ENCODE measurements around the gene CCNC. TPM values are rescaled to one million over a fixed set of nuclear protein-coding genes. Genes with fewer than 3 reads are reported as not detected.

CCNC gene
- total RNA-seq, 1 experiment from 2014 or later = 93.1 TPM

DNA sequence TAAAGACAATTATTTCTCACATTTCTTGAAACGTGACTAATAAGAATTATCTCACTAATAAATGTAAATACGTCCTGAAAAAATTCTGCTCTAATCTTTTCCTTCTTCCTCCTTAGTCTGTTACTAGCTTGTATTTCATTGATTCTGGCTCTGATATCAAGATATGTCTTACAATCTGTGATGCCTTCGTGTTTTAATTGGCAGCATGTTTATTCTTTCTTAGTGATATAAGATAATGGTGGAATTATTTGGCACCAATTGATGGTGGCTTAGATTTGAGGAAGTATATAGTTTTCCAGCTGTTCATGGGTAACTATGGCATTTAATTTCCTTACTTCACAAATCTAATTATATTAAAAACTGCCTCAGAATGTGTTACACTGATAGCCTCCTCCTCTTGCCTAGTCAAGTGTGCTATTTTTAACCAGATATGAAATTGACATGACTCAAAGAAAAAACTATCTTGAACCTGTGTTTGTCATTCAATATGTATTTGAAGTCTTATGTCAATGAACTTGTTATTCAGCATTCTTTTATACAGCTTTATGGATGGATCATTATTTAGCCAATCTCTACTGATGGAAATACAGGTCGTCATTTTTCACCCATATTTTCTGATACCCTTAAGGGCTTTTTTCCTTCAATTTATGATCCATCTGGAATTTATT lies 5.3 kb downstream of the CCNC start (continued):
- TF ChIP-seq ZNF396 (CRISPR knock-in tag; IDR thresholded peaks at IDR 0.05; ENCODE audit: borderline replicate concordance) (no peak), ZBTB21 (CRISPR knock-in tag; IDR thresholded peaks at IDR 0.05; ENCODE audit: borderline replicate concordance) (no peak), ZNF423 (CRISPR knock-in tag; IDR thresholded peaks at IDR 0.05) (no peak)
- TF ChIP-seq, protein P1, sequence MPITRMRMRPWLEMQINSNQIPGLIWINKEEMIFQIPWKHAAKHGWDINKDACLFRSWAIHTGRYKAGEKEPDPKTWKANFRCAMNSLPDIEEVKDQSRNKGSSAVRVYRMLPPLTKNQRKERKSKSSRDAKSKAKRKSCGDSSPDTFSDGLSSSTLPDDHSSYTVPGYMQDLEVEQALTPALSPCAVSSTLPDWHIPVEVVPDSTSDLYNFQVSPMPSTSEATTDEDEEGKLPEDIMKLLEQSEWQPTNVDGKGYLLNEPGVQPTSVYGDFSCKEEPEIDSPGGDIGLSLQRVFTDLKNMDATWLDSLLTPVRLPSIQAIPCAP (CRISPR knock-in tag; IDR thresholded peaks at IDR 0.05) = no peak

DNA sequence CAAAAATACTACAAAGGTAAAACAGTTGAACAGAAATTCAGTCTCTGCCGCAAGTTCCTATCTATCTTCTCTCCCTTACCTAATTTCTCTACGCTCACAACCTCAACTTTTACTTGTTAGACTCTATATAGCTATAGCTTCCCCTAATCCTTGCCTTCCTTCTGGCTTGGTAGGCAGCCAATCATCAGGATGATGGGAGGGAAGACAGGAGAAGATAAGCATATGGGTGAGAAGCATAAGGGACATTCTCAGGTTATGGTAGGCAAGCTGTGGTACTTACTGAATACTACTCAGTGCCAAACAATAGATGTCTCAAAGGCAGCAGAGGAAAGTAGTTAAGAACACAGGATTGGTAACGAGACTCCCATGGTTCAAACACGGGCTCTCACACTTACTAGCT lies 7.8 kb downstream of the CCNC start:
- Mint-ChIP-seq H3K27ac (no peak overlapping the region), H3K4me3 (no peak overlapping the region), H3K36me3 (peaks cover 27% of the 10 kb centered on the region), H3K9me3 (no peaks in the 10 kb centered on the region), H3K4me1 (no peaks in the 10 kb centered on the region), H3K27me3 (ENCODE audit: low read depth) (no peaks in the 10 kb centered on the region)
- ATAC-seq (no peak), DNase-seq (ENCODE audit: low spot score) (no peak)
- ChIA-PET POLR2A (interaction anchor here (0.6 kb wide), 1 partner anchor 10 kb away, joined by 3 read pairs; no protein-coding TSS in a partner anchor), CTCF (no interaction called here)
- TF ChIP-seq HMGA2 (CRISPR knock-in tag; IDR thresholded peaks at IDR 0.05) (no peak), ZNF423 (CRISPR knock-in tag; IDR thresholded peaks at IDR 0.05) (no peak), GTF2I (CRISPR knock-in tag; conservative IDR thresholded peaks at IDR 0.05) (no peak), MYBL2 (CRISPR knock-in tag; IDR thresholded peaks at IDR 0.05) (no peak), ETV6 (CRISPR knock-in tag; IDR thresholded peaks at IDR 0.05) (no peak), EMX1 (CRISPR knock-in tag; IDR thresholded peaks at IDR 0.05) (no peak), NR1H2 (CRISPR knock-in tag; IDR thresholded peaks at IDR 0.05) (no peak), ZNF138 (CRISPR knock-in tag; conservative IDR thresholded peaks at IDR 0.05) (no peak), NFATC4 (CRISPR knock-in tag; IDR thresholded peaks at IDR 0.05) (no peak), RORB (CRISPR knock-in tag; IDR thresholded peaks at IDR 0.05) (no peak), SMAD4 (CRISPR knock-in tag; IDR thresholded peaks at IDR 0.05) (no peak), PRRX2 (CRISPR knock-in tag; IDR thresholded peaks at IDR 0.05) (no peak), ATF1 (CRISPR knock-in tag; IDR thresholded peaks at IDR 0.05) (no peak)
- TF ChIP-seq, protein P2, sequence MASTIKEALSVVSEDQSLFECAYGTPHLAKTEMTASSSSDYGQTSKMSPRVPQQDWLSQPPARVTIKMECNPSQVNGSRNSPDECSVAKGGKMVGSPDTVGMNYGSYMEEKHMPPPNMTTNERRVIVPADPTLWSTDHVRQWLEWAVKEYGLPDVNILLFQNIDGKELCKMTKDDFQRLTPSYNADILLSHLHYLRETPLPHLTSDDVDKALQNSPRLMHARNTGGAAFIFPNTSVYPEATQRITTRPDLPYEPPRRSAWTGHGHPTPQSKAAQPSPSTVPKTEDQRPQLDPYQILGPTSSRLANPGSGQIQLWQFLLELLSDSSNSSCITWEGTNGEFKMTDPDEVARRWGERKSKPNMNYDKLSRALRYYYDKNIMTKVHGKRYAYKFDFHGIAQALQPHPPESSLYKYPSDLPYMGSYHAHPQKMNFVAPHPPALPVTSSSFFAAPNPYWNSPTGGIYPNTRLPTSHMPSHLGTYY (CRISPR knock-in tag; IDR thresholded peaks at IDR 0.05) = no peak
- TF ChIP-seq, protein P3, sequence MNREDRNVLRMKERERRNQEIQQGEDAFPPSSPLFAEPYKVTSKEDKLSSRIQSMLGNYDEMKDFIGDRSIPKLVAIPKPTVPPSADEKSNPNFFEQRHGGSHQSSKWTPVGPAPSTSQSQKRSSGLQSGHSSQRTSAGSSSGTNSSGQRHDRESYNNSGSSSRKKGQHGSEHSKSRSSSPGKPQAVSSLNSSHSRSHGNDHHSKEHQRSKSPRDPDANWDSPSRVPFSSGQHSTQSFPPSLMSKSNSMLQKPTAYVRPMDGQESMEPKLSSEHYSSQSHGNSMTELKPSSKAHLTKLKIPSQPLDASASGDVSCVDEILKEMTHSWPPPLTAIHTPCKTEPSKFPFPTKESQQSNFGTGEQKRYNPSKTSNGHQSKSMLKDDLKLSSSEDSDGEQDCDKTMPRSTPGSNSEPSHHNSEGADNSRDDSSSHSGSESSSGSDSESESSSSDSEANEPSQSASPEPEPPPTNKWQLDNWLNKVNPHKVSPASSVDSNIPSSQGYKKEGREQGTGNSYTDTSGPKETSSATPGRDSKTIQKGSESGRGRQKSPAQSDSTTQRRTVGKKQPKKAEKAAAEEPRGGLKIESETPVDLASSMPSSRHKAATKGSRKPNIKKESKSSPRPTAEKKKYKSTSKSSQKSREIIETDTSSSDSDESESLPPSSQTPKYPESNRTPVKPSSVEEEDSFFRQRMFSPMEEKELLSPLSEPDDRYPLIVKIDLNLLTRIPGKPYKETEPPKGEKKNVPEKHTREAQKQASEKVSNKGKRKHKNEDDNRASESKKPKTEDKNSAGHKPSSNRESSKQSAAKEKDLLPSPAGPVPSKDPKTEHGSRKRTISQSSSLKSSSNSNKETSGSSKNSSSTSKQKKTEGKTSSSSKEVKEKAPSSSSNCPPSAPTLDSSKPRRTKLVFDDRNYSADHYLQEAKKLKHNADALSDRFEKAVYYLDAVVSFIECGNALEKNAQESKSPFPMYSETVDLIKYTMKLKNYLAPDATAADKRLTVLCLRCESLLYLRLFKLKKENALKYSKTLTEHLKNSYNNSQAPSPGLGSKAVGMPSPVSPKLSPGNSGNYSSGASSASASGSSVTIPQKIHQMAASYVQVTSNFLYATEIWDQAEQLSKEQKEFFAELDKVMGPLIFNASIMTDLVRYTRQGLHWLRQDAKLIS (CRISPR knock-in tag; IDR thresholded peaks at IDR 0.05; ENCODE audit: borderline replicate concordance) = no peak
- TF ChIP-seq, protein P4, sequence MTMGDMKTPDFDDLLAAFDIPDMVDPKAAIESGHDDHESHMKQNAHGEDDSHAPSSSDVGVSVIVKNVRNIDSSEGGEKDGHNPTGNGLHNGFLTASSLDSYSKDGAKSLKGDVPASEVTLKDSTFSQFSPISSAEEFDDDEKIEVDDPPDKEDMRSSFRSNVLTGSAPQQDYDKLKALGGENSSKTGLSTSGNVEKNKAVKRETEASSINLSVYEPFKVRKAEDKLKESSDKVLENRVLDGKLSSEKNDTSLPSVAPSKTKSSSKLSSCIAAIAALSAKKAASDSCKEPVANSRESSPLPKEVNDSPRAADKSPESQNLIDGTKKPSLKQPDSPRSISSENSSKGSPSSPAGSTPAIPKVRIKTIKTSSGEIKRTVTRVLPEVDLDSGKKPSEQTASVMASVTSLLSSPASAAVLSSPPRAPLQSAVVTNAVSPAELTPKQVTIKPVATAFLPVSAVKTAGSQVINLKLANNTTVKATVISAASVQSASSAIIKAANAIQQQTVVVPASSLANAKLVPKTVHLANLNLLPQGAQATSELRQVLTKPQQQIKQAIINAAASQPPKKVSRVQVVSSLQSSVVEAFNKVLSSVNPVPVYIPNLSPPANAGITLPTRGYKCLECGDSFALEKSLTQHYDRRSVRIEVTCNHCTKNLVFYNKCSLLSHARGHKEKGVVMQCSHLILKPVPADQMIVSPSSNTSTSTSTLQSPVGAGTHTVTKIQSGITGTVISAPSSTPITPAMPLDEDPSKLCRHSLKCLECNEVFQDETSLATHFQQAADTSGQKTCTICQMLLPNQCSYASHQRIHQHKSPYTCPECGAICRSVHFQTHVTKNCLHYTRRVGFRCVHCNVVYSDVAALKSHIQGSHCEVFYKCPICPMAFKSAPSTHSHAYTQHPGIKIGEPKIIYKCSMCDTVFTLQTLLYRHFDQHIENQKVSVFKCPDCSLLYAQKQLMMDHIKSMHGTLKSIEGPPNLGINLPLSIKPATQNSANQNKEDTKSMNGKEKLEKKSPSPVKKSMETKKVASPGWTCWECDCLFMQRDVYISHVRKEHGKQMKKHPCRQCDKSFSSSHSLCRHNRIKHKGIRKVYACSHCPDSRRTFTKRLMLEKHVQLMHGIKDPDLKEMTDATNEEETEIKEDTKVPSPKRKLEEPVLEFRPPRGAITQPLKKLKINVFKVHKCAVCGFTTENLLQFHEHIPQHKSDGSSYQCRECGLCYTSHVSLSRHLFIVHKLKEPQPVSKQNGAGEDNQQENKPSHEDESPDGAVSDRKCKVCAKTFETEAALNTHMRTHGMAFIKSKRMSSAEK (CRISPR knock-in tag; IDR thresholded peaks at IDR 0.05; ENCODE audit: borderline replicate concordance) = no peak
